ENCODE results near the gene CDK13.
"Not testable (repeated sequence)": the region's sequence is repeated elsewhere in the genome, so short reads cannot be mapped to it uniquely, and the experiment has no call there.

CDK13 gene

DNA sequence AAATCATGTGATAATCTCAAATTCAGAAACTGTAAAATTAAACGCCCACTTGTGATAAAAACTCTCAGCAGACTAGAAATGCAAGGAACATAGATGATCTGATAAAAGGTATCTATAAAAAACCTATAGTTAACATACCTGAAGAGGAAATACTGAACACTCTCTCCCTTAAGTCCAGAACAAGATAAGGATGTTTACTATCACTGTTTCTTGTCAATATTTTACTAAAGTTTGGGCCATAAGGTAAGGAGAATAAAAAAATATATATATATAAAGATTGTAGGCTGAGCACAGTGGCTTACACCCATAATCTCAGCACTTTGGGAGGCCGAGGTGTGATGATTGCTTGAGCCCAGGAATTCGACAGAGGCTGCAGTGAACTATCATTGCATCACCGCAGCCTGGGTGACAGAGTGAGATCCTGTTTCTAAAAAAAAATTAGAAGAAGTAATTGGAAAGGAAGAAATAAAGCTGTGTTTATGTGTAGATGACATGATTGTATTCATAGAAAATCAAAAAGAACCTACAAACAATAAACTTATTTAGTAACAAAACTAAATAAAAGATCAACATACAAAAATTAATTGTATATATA is 155.9 kb downstream of the CDK13 start:
- DNase-seq: no peak

GRCh38 chr7:40115936-40116335 is 165.9 kb downstream of the CDK13 start:
- no peak for DNase-seq

- not testable (repeated sequence) for DNase-seq
Measured at GRCh38 chr7:40117199-40117598, 167.1 kb downstream of the CDK13 start.

DNA sequence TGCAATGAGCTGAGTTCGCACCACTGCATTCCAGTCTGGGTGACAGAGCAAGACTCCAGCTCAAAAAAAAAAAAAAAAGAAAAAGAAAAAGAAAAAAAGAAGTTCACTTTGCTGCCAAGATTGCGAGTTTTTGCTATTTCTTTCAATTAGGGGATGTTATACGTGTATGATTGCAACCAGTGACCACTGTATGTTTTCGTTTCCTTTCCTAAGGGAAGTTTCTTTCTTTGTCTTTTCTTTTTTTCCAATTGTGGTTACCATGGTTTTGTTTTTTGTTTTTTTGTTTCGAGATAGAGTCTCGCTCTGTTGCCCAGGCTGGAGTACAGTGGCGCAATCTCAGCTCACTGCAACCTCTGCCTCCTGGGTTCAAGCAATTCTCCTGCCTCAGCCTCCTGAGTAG is 168.1 kb downstream of the CDK13 start:
- DNase-seq: not testable (repeated sequence)

- DNase-seq: no peak
Measured at GRCh38 chr7:40120020-40120419, 170.0 kb downstream of the CDK13 start.

GRCh38 chr7:40122100-40122939 is 172.3 kb downstream of the CDK13 start:
- DNase-seq: not testable (repeated sequence)

DNA sequence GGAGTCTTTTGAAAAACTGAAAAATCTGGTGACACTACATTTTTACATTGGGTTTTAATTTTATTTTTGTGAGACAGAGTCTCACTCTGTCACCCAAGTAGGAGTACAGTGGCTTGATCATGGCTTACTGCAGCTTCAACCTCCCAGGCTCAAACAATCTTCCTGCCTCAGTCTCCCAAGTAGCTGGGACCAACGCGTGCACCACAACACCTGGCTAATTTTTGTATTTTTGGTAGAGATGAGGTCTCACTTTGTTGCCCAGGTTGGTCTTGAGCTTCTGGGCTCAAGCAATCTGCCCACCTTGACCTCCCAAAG is 172.8 kb downstream of the CDK13 start:
- DNase-seq: no peak

DNA sequence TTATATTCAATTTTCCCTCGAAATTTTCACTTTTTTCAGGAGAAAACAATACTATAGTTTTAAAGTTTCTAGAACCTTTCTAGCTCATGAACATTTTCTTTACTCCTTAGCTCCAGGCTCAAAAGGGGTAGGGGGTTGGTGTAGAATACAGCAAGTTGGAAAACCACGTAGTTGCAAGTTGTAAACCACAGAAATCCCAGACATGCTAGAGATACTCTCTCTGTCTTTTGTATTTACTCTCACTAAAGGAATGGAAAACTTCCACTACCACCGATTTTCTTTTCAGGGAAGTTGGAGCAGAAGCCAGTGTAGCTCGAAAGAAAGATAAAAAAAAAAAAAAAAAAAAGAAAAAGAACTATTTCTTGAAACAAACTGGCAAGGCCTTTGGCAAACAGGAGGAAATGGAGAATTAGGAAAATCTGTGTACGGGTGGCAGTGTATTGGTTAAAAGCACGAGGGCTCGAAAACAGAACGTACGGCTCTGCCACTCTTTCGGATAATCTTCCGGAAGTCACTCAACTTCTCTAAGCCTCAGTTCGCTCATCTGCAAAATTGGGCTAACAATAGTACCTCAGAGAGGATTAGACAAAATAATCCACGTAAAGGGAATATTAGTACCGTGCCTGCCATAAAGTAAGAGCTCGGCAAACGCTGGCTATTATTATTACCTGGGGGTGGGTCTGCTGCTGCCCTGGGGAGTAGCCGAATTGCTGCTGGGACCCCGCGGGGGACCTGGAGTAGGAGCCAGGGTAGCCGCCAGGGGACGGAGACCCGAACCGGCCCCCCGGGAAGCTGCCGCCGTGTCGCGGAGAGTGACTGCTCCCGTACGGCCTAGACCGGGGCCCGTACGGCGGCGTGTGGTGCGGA is 183.7 kb downstream of the CDK13 start:
- DNase-seq: peak; percentile 73

GRCh38 chr7:40134428-40135316 is 184.6 kb downstream of the CDK13 start, which contains the start of the genes MPLKIP and SUGCT:
Gene MPLKIP (minus strand): TSS chr7:40134622. CDS start chr7:40134567, 55 bp downstream.
Gene SUGCT (plus strand): TSS chr7:40135005.
- peak; percentile 84 for DNase-seq

- no peak for DNase-seq
Measured at GRCh38 chr7:40135317-40135610, 185.2 kb downstream of the CDK13 start.

DNA sequence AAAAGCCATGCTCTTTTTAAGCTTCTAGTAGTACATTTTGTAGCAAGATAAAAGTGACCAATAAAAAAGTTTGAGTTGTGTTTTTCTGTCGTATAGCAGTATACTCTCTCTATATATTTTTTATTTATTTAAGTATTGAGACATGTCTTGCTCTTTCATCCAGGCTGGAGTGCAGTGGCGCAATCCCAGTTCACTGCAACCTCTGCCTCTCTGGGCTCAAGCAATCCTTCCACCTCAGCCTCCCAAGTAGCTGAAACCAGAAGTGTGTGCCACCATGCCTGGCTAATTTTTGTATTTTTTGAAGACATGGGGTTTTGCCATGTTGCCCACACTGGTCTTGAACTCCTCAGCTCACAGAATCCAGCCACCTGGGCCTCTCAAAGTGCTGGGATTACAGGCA is 187.5 kb downstream of the CDK13 start:
- DNase-seq: no peak

- no peak for DNase-seq
Measured at GRCh38 chr7:40138973-40139372, 188.9 kb downstream of the CDK13 start.

DNA sequence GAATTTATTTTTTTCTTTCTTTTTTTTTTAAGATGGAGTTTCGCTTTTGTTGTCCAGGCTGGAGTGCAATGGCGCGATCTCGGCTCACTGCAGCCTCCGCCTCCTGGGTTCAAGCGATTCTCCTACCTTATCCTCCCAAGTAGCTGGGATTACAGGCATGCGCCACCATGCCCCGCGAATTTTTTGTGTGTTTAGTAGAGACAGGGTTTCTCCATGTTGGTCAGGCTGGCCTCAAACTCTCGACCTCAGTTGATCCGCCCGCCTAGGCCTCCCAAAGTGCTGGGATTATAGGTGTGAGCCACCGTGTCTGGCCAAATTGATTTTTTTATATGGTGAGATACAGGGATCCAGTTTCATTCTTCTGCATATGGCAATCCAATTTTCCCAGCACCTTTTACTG is 189.8 kb downstream of the CDK13 start:
- DNase-seq: not testable (repeated sequence)

DNA sequence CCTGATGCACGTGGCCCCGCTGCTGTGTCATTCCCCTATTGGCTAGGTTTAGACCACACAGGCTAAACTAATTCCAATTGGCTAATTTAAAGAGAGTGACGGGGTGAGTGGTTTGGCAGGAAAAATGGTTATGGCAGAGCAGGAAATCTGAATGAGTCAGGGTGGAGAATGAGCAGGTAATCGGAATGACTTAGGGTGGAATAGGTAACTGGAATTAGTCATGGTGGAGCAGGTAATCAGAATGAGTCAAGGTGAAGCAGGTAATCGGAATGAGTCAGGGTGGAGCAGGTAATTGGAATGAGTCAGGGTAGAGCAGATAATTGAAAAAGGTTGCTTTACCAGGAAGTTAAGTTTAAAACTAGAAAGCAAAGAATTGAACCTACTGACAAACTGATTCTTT is 191.9 kb downstream of the CDK13 start:
- DNase-seq: not testable (repeated sequence)

GRCh38 chr7:40145596-40146130 is 195.6 kb downstream of the CDK13 start:
- DNase-seq: not testable (repeated sequence)

GRCh38 chr7:40147371-40148246 is 197.6 kb downstream of the CDK13 start:
- DNase-seq: no peak

DNA sequence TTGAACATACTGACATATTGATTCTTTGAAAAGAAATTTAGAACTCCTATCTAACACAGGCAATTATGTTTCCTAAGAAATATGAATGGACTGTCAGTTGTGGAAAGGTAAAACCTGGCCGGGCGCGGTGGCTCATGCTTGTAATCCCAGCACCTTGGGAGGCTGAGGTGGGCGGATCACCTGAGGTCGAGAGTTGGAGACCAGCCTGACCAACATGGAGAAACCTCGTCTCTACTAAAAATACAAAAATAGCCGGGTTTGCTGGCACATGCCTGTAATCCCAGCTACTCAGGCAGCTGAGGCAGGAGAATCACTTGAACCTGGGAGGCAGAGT is 198.2 kb downstream of the CDK13 start:
- DNase-seq: not testable (repeated sequence)

- no peak for DNase-seq
Measured at GRCh38 chr7:40148671-40149070, 198.6 kb downstream of the CDK13 start.

All from NCI-H146 (cell line).